ENCODE data around the gene COL4A1. TPM values are rescaled to one million over a fixed set of nuclear protein-coding genes. Genes with fewer than 3 reads are reported as not detected.

The COL4A1 gene
- 531 and 1,114 TPM in 2 replicates for total RNA-seq

GRCh38 chr13:110306960-110307766, at the start of gene COL4A1, which contains the start of gene COL4A2:
COL4A1 (minus strand) TSS chr13:110307157; CDS start chr13:110307027, 130 bp downstream.
COL4A2 (plus strand) TSS chr13:110307284; CDS start chr13:110307904, 620 bp downstream.

Small RNA genes within 50 kb of the gene (small RNA-seq; reads per million reads assigned to genes)
- 0.13 reads per million for gene MIR8073 (ENCODE audit: low replicate concordance)

Other genes with a start within 250 kb of the COL4A1 start
- gene COL4A2, start 127 bp upstream of the COL4A1 start, total RNA-seq, result 506 and 781 TPM in 2 replicates

Data from placental pericyte (primary cell).